Measurements from ENCODE around the gene NRG4.
A peak's percentile ranks its signal among the peaks of the same experiment; 100 is the strongest.
"Not testable (repeated sequence)": the region's sequence is repeated elsewhere in the genome, so short reads cannot be mapped to it uniquely, and the experiment has no call there.

Gene NRG4, protein sequence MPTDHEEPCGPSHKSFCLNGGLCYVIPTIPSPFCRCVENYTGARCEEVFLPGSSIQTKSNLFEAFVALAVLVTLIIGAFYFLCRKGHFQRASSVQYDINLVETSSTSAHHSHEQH

DNA sequence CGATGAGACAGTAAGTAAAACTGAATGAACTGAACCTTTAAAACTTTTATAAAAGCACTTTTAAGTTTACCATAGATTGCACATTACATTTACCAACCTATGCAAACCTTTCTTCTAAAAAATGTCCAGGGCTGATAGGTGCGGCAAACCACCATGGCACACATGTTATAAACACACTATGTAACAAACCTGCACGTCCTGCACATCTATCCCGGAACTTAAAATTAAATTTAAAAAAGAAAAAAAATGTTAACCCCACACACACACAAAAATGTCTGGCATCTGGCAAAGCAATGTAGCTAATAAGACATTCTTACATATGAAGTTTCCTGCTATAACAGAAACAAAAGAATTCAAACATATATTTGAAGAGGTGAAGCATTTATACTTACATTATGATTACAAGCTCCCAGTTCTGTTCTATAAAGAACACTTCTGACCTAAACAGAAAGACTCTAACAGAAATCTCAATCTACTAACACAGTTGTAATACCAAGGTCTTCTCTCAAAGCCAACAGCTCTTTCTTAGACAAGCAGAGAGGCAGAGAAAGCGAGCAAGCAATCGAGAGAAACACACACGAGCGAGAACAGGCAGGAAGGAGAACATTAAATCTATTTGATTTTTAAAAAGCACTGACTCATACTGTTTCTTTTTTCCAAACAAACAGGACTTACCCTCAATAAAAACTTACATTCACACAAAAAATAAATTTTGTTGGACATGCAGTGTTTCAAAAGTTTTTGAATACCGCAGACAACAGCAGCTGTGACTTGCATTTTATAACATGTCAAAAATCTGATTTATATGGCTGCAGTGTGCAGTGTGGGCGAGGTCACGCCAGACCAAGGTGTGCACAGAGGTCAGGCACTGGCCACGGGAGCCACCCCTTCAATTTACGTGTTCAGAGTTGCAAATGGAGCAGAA lies at the start of gene NRG4:
NRG4 (minus strand) TSS at position 798 of the 925 bp plus-strand sequence. CDS start 1,194 bp downstream, outside the sequence.
- DNase-seq, result no peak

DNA sequence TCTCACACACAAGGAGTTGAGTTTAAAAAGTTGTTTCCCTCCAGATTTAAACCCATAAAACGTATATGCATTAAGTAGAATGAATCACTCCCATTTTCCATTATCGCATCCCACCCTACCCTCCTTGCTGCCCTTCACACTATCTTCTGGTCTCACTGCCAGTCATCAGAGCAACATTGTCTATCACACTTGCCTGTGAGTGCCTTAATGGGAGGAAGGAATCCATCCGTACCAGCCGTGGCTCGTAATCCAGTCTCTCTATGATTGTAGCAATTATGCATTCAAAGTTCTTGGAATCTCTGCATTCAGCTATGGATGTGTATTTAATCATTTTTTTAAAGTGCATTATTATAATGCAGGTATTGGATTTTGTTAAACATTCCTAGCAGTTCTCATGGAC lies 49.5 kb upstream of the NRG4 start:
- no peak for DNase-seq

DNA sequence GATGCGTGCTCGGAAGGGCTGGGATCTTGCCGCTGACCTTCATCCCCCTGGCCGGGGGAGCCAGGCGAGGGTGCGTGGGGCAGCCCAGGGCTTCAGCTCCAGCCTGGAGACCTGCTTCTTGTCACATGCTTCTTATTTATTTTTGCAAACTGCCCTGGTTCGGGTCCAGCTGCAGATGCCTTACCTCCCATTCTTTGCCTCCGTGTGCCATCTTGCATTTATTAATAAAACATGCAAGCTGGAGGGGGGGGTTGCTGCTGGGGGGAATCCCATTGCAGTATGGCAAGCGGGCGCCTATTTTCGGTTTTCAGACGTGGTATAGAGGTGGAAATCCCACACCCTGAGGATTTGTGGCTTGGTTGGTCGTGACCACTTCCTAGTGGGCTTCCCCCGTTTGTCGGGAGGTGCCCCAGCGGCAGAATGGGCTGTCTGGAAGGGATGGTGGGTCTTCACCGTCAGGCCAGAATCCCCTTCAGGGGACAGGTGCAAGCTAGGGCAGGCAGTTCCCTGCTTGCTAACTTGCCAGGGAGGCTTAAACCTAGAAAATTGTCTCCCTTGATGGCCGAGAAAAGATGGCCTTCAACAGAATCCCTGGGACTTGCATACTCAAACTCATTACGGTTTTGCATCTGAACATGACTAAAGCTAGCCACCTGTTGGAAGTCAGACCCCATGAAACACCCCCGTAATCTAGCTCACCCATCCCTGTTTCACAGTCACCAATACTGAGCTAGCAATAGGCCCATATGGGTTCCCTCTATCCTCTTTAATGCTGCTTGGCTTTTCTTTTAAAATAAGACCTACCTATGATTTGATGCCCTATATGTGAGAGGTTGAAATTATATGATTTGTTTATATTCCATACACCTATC lies 48.1 kb upstream of the NRG4 start:
- no peak for DNase-seq

DNA sequence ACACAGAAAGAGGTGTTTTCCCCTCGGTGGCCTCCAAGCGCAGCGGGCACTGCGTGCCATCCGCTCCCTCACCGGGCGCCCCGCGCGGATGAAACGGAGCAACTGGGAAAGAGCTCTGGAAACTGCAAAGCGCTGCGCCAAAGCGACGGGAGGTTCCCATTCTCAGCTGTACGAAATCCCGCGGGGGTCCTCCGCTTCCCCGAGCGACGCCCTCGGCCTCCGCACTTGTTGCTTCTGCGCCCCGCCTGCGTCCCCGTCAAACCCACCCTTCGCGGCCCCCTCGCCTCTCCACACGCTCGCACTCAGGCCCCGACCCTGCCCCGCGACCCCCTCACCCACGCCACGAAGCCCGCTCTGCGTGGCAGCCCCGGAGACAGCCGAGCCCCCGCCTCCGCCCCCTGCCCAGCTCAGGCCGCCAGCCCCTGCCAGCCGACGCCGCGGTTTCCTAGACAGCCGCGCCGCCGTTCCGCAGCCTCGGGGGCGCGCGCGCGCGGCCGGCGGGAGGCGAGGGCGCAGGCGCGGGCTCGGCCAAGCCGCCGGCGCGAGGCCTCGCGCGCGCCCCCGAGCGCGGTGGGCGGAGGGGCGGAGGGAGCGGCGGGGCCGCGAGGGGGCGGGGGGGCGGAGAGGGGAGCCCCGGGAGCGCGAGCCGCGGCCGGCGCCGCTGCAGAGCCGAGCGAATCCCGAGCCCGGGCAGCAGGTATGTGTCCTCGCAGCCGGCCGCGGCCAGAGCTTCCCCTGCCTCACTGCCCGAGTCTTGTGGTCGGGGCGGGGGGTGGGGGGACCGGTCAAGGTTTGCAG lies 47.3 kb upstream of the NRG4 start, which contains the start of gene TMEM266:
TMEM266 (plus strand) TSS at position 666 of the 798 bp plus-strand sequence. CDS start 74,279 bp downstream, outside the sequence.
- peak; percentile 13 to 28 for DNase-seq

DNA sequence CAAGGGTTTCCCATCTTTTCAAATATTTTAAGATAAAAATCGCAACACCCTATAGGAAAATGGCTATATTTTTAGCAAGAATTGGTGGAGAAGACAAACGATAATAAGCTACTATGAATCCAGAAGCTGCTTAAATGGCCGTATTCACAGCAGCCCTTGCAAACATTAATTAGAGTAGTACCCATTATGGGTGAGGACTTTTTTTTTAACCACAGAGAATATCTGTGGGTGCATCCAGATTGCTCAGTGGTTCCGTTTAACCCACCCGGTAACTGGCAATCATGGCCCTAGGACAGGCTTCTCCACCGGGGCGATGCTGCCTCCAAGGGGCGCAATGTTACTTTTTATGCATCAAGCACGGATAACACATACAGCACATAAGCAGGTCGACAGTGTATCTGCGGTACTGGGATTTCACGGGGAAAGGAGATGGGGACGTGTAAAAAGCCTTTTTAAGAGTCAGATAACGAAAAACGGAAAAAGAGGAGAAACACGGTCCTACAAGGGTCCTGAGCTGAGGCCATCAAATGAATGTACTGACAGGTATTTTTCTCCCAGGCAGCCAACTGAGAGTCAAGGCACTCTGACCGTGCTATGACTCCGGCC lies 46.6 kb upstream of the NRG4 start:
- DNase-seq, result peak; percentile 28 to 40

DNA sequence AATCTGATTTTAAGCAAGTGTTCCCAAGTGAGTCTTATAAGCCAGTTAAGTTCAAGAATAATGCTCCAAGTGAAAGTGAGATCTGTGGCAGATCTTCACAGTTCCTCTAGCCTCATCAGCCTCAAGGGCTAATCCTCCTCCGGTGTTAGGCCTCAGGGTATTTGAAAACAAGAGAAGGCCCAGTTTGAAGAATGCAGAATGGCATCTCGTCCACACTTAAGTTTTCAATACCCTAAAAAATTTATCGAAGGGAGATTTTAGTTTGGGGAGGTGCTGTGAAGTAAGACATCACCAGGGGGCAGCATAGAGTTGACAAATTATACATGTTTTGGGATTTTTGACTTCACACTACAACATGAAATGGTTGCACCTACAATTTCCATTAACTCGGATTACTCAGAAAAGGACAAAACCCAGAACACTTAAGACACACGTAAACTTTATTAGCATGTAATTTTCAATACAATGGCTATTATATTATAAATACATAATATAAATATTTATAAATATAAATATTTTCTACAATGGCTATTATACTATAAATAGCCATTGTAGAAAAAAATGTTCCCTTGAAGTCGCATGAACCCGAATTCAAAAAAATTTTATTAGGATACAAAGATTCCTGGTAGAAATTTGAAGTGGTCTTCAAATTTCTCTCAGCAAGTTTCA lies 45.2 kb upstream of the NRG4 start:
- no peak for DNase-seq

DNA sequence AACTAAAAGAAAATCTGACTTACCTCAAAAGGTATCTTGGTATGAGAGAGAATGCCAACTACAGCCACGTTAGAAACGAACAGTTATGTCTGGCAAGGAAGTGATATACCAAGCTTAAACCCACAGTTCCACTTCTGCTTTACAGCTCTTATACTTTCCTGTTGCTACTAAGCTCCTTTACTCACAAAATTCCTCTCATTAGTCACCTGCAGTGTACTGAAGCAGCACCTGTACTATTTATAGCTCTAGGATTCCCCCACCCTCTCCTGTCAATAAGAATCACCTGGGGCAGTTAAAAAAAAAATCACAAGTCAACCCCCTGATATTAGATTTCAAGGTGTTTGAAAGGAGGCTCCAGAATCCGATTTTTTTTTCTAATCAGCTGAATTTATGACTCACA lies 44.7 kb upstream of the NRG4 start:
- no peak for DNase-seq

DNA sequence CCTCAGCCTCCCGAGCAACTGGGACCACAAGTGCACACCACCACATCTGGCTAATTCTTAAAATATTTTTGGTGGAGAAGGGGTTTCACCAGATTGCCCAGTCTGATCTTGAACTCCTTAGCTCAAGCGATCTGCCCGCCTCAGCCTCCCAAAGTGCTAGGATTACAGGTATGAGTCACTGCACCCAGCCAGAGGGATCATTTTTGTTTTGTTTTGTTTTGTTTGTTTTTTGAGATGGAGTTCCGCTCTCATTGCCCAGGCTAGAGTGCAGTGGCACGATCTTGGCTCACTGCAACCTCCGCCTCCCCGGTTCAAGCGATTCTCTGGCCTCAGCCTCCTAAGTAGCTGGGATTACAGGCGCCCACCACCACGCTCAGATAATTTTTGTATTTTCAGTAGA lies 42.0 kb upstream of the NRG4 start:
- DNase-seq, result not testable (repeated sequence)

DNA sequence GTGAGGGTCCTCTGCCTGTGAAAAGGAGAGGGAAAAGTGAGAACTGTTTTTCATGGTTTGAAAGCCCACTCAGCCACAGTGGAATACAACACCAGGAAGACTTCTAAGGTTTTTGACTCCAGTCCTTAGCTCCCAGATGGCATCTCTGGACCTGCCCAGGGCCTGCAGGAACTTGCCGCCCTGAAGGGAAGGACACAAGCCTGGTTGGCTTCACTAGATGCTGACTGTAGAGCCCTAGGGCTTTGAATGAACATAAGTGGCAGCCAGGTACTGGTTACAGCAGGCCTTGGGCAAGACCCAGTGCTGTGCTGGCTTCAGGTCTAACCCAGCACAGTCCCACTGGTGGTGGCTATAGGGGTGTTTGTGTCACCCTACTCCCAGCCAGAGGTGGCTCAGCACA lies 26.3 kb upstream of the NRG4 start:
- DNase-seq, result no peak

DNA sequence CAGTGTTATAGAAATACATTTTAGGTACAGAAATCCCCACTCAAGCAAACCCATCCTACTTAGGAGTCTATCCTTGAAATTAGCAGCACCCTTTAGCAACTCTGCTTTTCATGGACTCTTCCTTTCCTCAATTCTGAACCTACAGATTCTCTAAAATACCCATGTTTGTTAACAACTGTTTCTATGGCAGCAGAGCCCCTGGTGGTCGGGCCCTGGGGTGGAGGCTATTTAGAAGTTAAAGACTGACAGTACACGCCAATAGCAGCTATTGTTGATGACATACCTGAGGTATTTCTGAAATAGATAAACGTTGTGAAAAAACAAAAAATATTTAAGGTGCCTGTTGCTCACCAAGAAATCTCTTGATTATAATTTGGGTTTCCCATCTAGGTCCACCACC lies 23.4 kb upstream of the NRG4 start:
- no peak for DNase-seq

DNA sequence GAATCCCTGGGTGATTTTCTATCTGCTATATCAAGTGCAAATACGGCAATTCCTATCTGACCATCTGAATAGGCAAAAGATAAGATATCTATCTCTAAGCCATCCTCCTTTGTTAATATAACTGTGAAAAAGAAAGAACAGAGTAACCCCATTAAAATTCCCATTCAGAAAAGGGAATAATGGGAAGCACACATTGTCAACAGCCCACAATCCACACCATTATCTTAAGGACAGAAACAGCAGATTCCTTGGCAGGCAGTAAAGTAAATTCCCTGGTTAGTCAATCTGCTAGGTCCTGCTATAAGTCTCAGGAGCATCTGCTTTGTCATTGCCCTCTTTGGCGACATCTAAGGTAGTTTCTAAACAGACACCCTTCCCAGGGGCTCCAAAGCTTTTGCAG lies 21.9 kb upstream of the NRG4 start:
- no peak for DNase-seq

DNA sequence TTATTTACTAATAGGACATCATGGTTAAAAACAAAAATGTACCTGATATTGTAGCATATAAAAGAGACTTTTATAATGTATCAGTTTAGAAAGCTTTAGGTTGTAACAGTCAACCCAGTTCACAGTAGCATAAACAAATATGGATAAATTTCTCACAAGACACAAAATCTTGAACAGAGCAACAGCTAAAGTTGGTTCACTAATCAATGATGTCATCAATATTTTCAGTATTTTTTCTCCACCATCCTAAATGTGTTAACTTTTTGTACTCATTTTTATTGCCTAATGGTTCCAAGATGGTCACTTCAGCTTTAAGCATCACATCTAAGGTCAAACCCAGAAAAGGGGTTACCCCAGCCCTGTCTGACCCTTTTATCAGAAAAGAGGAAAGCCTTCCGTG lies 21.2 kb upstream of the NRG4 start:
- no peak for DNase-seq

DNA sequence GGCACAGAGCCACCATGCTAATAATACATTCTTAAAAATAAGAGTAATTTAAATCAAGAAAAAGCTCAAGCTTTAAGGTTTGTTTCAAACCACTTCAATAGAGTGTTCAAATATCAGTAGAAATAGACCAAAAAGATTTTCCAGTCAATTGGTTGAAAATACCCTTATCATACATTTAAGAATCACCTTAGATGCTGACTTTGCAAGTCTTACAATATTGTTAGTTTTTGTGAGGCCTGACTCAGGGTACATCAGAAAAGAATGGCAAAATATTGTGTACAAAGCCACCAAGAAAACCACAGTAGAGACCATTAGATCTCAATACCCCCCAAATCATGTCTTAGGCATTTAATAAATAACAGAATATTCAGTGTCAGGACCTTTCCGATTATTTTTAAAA lies 19.8 kb upstream of the NRG4 start:
- DNase-seq, result no peak

DNA sequence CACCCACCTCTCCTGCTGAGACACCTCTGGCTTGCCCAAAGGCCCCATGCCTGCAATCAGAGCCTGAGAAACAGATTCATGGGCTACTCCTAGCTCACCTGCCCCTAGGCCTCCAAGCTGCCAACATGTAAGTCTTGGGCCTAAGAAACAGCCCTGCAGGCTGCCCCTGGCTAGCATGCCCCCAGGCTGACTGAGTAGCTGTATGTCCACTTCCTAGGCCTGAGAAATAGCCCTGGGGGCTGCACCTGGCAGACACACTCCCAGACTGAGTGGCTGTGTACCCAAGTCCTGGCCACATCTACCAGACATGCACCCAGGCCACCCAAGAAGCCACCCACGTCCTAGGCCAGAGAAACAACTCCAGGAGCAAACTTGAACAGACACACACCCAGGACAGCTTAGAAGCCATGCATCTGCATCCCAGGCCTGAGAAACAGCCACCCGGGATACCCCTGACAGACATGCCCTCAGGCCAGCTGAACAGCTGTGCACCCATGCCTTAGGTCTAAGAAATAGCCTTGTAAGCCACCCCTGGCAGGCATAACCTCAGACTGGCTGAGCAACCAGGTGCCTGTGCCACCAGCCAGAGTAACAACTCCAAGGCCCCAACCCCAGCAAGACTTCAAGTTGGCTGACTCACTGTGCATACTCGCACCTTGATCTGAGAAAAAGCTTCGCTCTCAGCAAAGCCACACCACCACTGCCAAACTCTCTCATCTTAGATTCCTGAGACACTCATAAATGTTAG lies 12.0 kb upstream of the NRG4 start:
- DNase-seq, result no peak

DNA sequence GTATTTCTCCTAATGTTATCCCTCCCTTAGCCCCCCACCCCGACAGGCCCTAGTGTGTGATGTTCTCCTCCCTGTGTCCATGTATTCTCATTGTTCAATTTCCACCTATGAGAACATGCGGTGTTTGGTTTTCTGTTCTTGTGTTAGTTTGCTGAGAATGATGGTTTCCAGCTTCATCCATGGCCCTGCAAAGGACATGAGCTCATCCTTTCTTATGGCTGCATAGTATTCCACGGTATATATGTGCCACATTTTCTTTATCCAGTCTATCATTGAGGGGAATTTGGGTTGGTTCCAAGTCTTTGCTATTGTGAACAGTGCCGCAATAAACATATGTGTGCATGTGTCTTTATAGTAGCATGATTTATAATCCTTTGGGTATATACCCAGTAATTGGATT lies 1.2 kb upstream of the NRG4 start:
- not testable (repeated sequence) for DNase-seq

DNA sequence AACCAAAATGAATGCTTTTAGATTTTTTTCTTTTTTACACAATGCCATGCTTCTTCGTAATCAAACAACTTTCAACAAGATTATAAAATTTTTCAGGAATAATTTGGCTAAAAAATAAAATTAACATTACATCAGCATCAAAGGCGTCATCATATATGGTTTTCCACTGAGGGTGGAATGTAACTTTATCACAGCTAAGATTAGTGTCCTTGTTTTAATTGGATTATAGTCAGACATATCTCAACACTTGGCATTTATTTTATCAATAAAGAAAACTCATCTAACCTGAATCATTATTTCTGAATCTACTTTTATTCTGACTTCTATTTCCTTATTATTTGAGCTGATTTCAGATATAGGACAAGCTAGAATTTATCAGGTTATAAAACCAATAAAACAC lies 1.6 kb downstream of the NRG4 start:
- DNase-seq, result no peak

DNA sequence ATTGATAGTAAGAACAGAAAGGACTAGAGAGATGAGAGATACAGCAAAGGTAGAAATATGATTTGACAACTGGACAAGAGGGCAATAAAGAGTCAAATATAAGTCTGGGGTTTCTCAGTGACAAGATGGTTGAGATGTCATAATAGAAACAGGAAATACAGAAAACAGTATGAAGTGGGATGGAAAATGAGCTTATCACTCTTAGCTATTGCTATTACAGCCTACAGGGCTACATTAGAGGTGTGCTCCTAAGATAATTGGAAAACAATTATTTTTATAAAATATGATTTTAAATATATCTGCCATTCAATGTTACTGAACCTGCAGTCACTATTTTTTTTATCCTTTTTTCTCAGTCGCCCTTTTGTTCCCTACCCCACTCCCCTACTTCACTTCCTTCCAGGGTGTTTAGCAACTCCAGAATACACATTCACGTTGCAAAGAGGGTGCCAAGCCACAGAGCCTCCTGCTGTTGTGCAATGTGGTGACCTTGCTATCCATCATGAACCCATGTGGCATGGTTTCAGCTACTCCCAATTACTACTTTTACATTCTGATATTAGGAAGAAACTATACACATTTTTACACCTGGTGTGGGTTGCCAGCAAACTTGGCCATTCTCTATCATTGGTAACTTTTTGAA lies 6.0 kb downstream of the NRG4 start:
- no peak for DNase-seq

DNA sequence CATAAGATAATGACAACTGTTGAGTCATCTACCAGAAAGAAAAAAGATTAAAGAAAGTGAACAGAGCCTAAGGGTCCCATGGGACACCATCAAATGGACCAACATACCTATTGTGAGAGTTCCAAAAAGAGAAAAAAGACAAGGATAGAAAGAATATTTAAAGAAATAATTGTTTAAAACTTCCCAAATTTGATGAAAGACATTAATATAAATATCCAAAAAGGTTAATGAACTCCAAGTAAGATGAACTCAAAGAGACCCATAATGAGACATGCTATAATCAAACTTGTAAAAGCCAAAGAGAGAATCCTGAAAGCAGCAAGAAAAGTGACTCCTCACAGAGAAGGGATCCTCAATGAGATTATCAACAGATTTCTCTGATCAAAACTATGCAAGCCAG lies 8.9 kb downstream of the NRG4 start:
- DNase-seq, result no peak

DNA sequence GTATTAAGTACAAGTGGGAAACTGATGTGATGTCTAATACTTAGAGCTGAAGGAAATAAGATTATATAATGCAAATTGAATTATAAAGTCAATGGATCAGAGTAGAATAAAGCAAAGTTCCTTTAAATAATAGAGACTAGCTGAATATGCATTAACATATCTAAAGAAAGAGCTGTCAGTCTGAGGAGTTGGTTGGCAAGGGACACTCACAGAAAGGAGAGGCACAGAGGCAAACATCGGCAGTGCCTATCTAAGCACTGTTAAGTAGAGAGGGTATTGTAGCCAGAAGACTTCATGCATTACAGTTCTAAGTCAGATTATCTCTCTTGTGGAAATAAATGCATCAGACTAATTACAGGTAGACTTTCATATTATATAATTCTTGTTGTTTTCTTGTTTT lies 16.6 kb downstream of the NRG4 start:
- DNase-seq, result no peak

DNA sequence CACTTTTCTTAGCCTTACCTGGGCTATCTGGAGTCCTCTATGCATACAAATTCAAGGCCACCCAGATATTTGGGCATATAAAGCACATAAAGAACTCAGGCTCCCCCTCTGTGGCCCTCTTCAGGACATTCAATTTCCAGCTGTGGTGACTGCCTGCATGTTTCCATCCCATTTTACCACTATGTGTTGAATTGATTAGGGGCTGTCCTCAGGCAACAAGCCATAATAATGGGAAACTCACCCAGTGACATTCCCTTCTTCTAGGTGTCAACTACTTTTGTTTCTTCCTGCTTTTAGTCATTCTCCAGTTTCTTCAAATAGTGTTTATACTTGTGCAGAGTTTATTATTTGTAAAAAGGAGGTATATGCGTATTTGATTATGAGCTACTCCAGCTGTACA lies 18.0 kb downstream of the NRG4 start:
- no peak for DNase-seq

Data from hippocampal formation (tissue), 2 donors.